Retinal pigment epithelial cell (primary cell): ENCODE data around the gene CHST10.

Experiments
- DNase-seq: peaks from one replicate; pipeline ENCODE4 v3.0.0-alpha.2; 2010; ENCODE audit warnings: low read depth
- H3K4me3 ChIP-seq: 2 replicates; pipeline ENCODE4 v1.5.1; 2011; ENCODE audit warnings: mild to moderate bottlenecking, low read length, control low read depth, moderate library complexity
- CTCF ChIP-seq: conservative IDR thresholded peaks from 2 replicates; pipeline ENCODE4 v1.5.1; 2011; ENCODE audit warnings: low read depth, low read length, control low read depth, inconsistent platforms

The CHST10 gene

GRCh38 chr2:100408941-100409340 lies 8.5 kb downstream of the CHST10 start:
- H3K4me3 ChIP-seq: no peak overlapping the region
- no peak for DNase-seq
- no peak for TF ChIP-seq CTCF

GRCh38 chr2:100408104-100408503 lies 9.4 kb downstream of the CHST10 start:
- DNase-seq: no peak
- H3K4me3 ChIP-seq: no peak overlapping the region
- no peak for TF ChIP-seq CTCF

- no peak overlapping the region for H3K4me3 ChIP-seq
- no peak for TF ChIP-seq CTCF
- DNase-seq: no peak
Observed at GRCh38 chr2:100407563-100407962, 9.9 kb downstream of the CHST10 start.

- DNase-seq: no peak
- no peak for TF ChIP-seq CTCF
- H3K4me3 ChIP-seq: no peak overlapping the region
Observed at GRCh38 chr2:100407073-100407472, 10.4 kb downstream of the CHST10 start.

GRCh38 chr2:100406120-100406508 lies 11.4 kb downstream of the CHST10 start:
- TF ChIP-seq CTCF: no peak
- no peak overlapping the region for H3K4me3 ChIP-seq
- DNase-seq: no peak

- DNase-seq: no peak
- TF ChIP-seq CTCF: no peak
Observed at GRCh38 chr2:100405403-100406119, 11.9 kb downstream of the CHST10 start.

GRCh38 chr2:100404411-100404810 lies 13.1 kb downstream of the CHST10 start:
- H3K4me3 ChIP-seq: no peak overlapping the region
- DNase-seq: no peak
- TF ChIP-seq CTCF: no peak

More at GRCh38 chr2:100405403-100406119, 11.9 kb downstream of the CHST10 start:
- H3K4me3 ChIP-seq: no peak overlapping the region
